ENCODE results near the gene GMIP. TPM values are rescaled to one million over a fixed set of nuclear protein-coding genes. Genes with fewer than 3 reads are reported as not detected.
A peak's percentile ranks its signal among the peaks of the same experiment; 100 is the strongest.

GMIP gene
- total RNA-seq, 1 donor from 2014 or later: 3.7 TPM

DNA sequence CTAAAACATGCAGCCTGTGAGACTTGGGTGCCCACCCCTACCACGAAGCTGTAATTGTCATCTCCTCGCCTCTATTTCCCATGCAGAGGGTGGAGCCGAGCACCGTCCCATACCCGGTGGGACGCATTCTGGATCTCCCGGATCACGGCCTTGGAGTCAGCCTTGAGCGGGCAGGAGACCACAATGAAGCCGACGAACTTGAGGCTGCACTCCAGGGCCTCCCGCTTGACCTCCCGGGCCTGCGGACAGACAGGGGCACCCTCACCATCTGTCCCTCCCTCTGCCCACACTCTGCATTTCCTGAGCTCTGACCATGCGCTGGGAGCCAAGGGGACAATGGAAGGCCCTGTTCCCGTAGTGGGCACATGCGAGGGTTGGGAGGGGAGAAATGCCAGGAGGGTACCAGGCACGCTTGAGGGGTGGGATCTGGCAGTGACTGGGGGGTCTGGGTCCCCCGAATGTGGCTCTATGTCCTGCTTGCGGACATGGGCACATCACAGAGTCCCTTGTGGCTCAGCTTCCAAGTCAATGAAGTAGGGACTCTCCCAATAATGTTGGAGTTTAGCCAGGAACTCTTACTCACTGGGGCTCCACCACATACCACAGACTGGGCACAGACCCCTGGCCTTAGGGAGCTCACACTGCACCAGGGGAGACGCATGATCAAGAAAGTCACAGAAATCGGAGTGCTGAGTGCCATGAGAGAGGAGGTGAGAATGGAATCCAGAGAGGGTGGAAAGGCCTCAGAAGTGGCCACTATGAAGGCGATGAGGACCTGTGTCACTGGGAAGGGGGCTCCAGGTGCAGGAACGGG lies 9.2 kb upstream of the GMIP start:
- H3K9ac ChIP-seq (ENCODE audit: low read depth in 1 of 3, low read length in 3 of 3): no peak overlapping the region
- H3K36me3 ChIP-seq (ENCODE audit: control insufficient read depth in 3 of 3, insufficient read depth in 3 of 3, low read length in 3 of 3): peaks cover 81 to 85% (median 82%) of the 10 kb centered on the region in 3 donors
- no peak overlapping the region for H3K27ac ChIP-seq (ENCODE audit: low read depth, low read length)
- no peaks in the 10 kb centered on the region for H3K27me3 ChIP-seq (ENCODE audit: control insufficient read depth in 3 of 3, insufficient read depth in 3 of 3, low read length in 3 of 3)
- no peak overlapping the region for H3K4me3 ChIP-seq (ENCODE audit: low read length in 3 of 3)
- no peaks in the 10 kb centered on the region for H3K9me3 ChIP-seq (ENCODE audit: control insufficient read depth in 3 of 3, low read length in 3 of 3)
- peaks cover 0 to 4% (median 0%) of the 10 kb centered on the region in 3 donors for H3K4me1 ChIP-seq (ENCODE audit: control insufficient read depth in 3 of 3, insufficient read depth in 3 of 3, low read length in 3 of 3)

DNA sequence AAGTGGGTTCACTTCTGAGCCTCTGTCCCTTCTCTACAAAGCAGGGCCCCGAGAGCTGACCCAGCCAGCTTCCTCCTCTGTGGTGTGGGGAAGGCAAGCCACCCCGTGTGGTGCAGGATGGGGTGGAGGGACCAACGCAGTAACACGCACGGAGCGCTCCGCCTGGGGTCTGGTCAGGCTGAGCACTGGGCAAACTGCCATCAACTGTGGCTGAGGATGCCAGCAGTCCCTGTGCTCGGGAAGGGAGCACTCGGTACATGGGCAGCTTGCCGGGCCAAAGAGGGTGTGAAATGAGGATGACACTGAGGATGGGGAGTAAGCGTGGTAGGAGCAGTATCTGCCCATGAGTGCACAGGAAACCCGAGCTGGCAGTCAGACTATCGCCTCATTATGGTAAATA lies 7.6 kb upstream of the GMIP start:
- peaks cover 77 to 85% (median 81%) of the 10 kb centered on the region in 3 donors for H3K36me3 ChIP-seq (ENCODE audit: control insufficient read depth in 3 of 3, insufficient read depth in 3 of 3, low read length in 3 of 3)
- no peaks in the 10 kb centered on the region for H3K9me3 ChIP-seq (ENCODE audit: control insufficient read depth in 3 of 3, low read length in 3 of 3)
- H3K4me1 ChIP-seq (ENCODE audit: control insufficient read depth in 3 of 3, insufficient read depth in 3 of 3, low read length in 3 of 3): peaks cover 0 to 4% (median 0%) of the 10 kb centered on the region in 3 donors
- no peak overlapping the region for H3K4me3 ChIP-seq (ENCODE audit: low read length in 3 of 3)
- H3K27ac ChIP-seq (ENCODE audit: low read depth, low read length): no peak overlapping the region
- H3K27me3 ChIP-seq (ENCODE audit: control insufficient read depth in 3 of 3, insufficient read depth in 3 of 3, low read length in 3 of 3): no peaks in the 10 kb centered on the region
- H3K9ac ChIP-seq (ENCODE audit: low read depth in 1 of 3, low read length in 3 of 3): no peak overlapping the region

DNA sequence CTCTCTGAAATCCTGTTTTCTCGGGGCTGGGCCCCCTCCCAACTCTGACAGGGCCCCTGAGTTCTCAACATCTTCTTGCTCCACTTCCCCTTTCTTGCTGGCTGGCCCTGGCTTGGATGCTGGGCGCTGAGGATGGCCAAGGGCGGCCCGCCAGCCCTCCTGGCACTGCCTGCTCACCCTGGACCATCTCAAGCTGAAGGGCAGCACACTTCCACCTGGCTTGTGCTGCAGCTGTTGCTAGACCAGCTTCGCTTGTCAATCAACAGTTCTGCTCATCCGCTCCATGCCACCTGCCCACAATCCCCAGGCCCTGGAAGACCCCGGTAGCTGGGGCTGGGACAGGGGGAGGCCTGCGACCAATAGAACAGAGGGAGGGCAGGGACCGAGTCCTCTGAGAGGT lies 6.9 kb upstream of the GMIP start:
- Histone ChIP-seq H3K4me3 (ENCODE audit: low read length in 3 of 3) (no peak overlapping the region), H3K9me3 (ENCODE audit: control insufficient read depth in 3 of 3, low read length in 3 of 3) (no peaks in the 10 kb centered on the region), H3K9ac (ENCODE audit: low read depth in 1 of 3, low read length in 3 of 3) (no peak overlapping the region), H3K4me1 (ENCODE audit: control insufficient read depth in 3 of 3, insufficient read depth in 3 of 3, low read length in 3 of 3) (peaks cover 0 to 4% (median 0%) of the 10 kb centered on the region in 3 donors), H3K27me3 (ENCODE audit: control insufficient read depth in 3 of 3, insufficient read depth in 3 of 3, low read length in 3 of 3) (no peaks in the 10 kb centered on the region), H3K36me3 (ENCODE audit: control insufficient read depth in 3 of 3, insufficient read depth in 3 of 3, low read length in 3 of 3) (peaks cover 77 to 85% (median 79%) of the 10 kb centered on the region in 3 donors), H3K27ac (ENCODE audit: low read depth, low read length) (no peak overlapping the region)

DNA sequence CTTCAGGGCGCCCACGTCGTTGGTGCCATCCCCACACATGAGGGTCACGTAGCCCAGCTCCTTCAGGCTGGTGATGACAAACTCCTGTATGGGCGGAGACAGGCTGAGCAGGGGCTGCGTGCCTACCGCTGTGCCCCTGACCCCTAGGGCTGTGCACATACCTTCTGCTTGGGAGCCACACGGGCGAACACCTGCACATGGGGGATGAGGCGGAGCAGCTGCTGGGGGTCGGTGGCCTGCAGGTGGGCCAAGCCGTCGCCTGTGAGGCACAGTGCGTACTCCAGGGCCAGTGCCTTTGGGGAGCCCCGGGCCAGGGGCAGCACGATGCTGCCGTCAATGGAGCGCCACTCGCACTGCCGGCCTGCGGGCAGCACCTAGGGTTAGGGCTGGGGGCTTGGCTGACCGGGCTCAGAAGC lies 6.1 kb upstream of the GMIP start:
- H3K27ac ChIP-seq (ENCODE audit: low read depth, low read length): no peak overlapping the region
- peaks cover 0 to 4% (median 0%) of the 10 kb centered on the region in 3 donors for H3K4me1 ChIP-seq (ENCODE audit: control insufficient read depth in 3 of 3, insufficient read depth in 3 of 3, low read length in 3 of 3)
- no peaks in the 10 kb centered on the region for H3K27me3 ChIP-seq (ENCODE audit: control insufficient read depth in 3 of 3, insufficient read depth in 3 of 3, low read length in 3 of 3)
- H3K9ac ChIP-seq (ENCODE audit: low read depth in 1 of 3, low read length in 3 of 3): no peak overlapping the region
- H3K4me3 ChIP-seq (ENCODE audit: low read length in 3 of 3): no peak overlapping the region
- H3K9me3 ChIP-seq (ENCODE audit: control insufficient read depth in 3 of 3, low read length in 3 of 3): no peaks in the 10 kb centered on the region
- H3K36me3 ChIP-seq (ENCODE audit: control insufficient read depth in 3 of 3, insufficient read depth in 3 of 3, low read length in 3 of 3): peaks cover 75 to 82% (median 76%) of the 10 kb centered on the region in 3 donors

DNA sequence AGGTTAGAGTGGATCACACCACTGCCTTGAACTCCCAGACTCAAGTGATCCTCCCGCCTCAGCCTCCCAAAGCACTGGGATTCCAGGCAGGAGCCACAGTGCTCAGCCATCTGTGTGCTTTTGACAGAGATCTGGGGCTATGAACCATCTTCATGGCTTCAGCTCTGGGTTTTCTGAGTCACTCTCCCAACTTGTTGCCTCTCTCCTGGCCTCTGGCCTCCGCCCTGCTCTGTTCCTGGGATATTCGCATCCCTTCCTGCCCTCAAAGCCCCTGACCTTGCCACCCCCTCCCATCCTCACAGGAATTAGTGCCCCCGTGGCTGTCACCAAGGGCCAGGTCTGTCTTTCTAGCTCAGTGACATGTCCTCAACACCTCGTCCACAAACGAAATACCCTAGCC lies 5.7 kb upstream of the GMIP start:
- no peaks in the 10 kb centered on the region for H3K27me3 ChIP-seq (ENCODE audit: control insufficient read depth in 3 of 3, insufficient read depth in 3 of 3, low read length in 3 of 3)
- H3K9ac ChIP-seq (ENCODE audit: low read depth in 1 of 3, low read length in 3 of 3): no peak overlapping the region
- no peak overlapping the region for H3K4me3 ChIP-seq (ENCODE audit: low read length in 3 of 3)
- H3K9me3 ChIP-seq (ENCODE audit: control insufficient read depth in 3 of 3, low read length in 3 of 3): no peaks in the 10 kb centered on the region
- H3K27ac ChIP-seq (ENCODE audit: low read depth, low read length): no peak overlapping the region
- H3K4me1 ChIP-seq (ENCODE audit: control insufficient read depth in 3 of 3, insufficient read depth in 3 of 3, low read length in 3 of 3): peaks cover 0 to 4% (median 0%) of the 10 kb centered on the region in 3 donors
- peaks cover 72 to 78% (median 73%) of the 10 kb centered on the region in 3 donors for H3K36me3 ChIP-seq (ENCODE audit: control insufficient read depth in 3 of 3, insufficient read depth in 3 of 3, low read length in 3 of 3)

DNA sequence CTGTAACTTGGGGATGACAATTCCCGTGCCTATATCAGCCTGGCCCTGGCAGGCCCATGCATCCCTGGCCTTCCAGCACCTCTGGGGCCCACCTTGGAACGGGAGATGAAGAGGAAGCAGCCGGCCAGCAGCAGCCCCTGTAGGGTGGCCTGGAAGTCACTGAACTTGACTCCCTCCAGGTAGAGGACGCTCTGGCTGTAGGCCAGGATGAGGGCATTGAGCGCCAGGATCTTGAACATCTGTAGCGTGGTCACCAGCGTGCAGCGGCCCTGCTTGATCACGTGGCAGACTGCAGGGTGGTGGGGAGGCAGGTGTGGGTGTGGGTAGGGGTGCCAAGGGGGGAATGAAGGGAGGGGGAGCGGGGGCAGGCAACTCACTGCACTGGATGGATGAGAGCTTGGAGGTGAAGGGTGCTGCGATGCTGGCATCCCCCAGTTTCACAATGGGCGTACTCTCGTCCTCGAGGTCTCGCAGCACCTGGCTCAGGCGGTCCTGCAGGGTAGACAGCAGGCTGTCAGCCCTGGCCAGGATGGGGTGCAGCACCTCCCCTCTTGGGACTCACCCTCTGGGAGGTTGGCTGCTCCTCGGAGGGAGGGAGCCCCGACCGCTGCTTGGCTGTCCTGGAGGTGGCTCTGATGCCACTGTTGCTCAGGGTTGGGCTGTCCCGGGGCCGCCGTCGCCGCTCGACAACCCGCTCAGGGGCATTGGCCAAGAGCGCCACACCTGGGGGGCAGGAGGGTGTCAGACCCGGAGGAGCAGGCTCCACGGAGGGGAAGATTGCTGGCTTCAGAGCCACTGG lies 3.8 kb upstream of the GMIP start:
- H3K36me3 ChIP-seq (ENCODE audit: control insufficient read depth in 3 of 3, insufficient read depth in 3 of 3, low read length in 3 of 3): peaks cover 55 to 61% (median 57%) of the 10 kb centered on the region in 3 donors
- peaks cover 7 to 11% (median 11%) of the 10 kb centered on the region in 3 donors for H3K4me1 ChIP-seq (ENCODE audit: control insufficient read depth in 3 of 3, insufficient read depth in 3 of 3, low read length in 3 of 3)
- peaks cover 0 to 4% (median 0%) of the 10 kb centered on the region in 3 donors for H3K27me3 ChIP-seq (ENCODE audit: control insufficient read depth in 3 of 3, insufficient read depth in 3 of 3, low read length in 3 of 3)
- no peak overlapping the region for H3K27ac ChIP-seq (ENCODE audit: low read depth, low read length)
- H3K9ac ChIP-seq (ENCODE audit: low read depth in 1 of 3, low read length in 3 of 3): no peak overlapping the region
- H3K9me3 ChIP-seq (ENCODE audit: control insufficient read depth in 3 of 3, low read length in 3 of 3): no peaks in the 10 kb centered on the region
- H3K4me3 ChIP-seq (ENCODE audit: low read length in 3 of 3): no peak overlapping the region

DNA sequence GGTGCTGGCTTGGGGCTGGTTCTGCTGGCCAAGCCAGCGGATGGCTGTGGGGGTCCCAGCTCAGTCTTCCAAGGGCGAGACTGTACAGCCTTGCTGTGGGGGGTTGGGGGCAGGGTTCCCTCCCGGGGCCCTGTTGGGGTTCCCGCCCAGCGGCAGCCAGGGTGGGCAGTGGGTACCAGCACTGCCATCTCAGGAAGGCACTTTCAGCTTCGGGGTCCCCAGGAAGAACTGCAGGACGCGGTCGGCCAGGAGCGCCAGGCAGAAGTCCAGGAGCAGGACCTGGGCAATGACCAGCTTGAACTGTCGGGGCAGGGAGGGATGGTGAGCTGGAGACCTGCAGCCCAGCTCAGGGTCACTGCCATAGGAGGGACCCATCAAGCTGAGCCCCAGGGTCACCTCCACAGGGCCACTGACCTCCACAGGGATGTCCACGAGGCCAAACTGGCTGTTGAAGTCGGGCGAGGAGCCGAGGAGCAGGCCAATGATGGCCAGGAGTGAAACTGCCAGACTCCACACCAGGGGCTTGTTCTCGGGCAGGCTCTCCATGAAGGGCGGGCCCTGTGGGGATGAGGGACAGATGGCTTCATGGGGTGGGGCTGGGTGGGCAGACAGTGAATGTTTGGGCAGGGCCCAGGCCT lies 1.9 kb upstream of the GMIP start:
- peaks cover 37 to 43% (median 39%) of the 10 kb centered on the region in 3 donors for H3K36me3 ChIP-seq (ENCODE audit: control insufficient read depth in 3 of 3, insufficient read depth in 3 of 3, low read length in 3 of 3)
- H3K27me3 ChIP-seq (ENCODE audit: control insufficient read depth in 3 of 3, insufficient read depth in 3 of 3, low read length in 3 of 3): peaks cover 0 to 4% (median 0%) of the 10 kb centered on the region in 3 donors
- H3K9ac ChIP-seq (ENCODE audit: low read depth in 1 of 3, low read length in 3 of 3): no peak overlapping the region
- no peak overlapping the region for H3K4me3 ChIP-seq (ENCODE audit: low read length in 3 of 3)
- H3K27ac ChIP-seq (ENCODE audit: low read depth, low read length): no peak overlapping the region
- peaks cover 7 to 11% (median 7%) of the 10 kb centered on the region in 3 donors for H3K4me1 ChIP-seq (ENCODE audit: control insufficient read depth in 3 of 3, insufficient read depth in 3 of 3, low read length in 3 of 3)
- H3K9me3 ChIP-seq (ENCODE audit: control insufficient read depth in 3 of 3, low read length in 3 of 3): no peaks in the 10 kb centered on the region

DNA sequence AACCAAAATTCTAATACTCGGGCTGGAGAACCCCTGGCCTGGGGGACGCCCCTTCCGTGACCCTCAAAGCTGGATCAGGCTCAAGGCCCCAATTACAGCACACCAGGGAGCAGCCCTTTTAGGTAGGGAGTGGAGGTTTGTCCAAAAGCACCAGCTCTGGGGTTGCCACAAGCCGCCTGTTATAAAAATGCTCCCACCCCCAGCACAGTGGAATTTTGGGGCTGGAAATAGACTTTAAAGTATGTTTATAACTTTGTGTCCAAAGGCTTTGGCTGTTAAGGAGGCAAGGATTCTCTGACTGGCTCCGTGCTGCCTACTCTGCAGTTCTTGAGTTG lies 564 bp upstream of the GMIP start:
- Histone ChIP-seq H3K27me3 (ENCODE audit: control insufficient read depth in 3 of 3, insufficient read depth in 3 of 3, low read length in 3 of 3) (peaks cover 0 to 4% (median 0%) of the 10 kb centered on the region in 3 donors), H3K4me3 (ENCODE audit: low read length in 3 of 3) (no peak overlapping the region), H3K36me3 (ENCODE audit: control insufficient read depth in 3 of 3, insufficient read depth in 3 of 3, low read length in 3 of 3) (peaks cover 28 to 29% (median 28%) of the 10 kb centered on the region in 3 donors), H3K9me3 (ENCODE audit: control insufficient read depth in 3 of 3, low read length in 3 of 3) (no peaks in the 10 kb centered on the region), H3K27ac (ENCODE audit: low read depth, low read length) (no peak overlapping the region), H3K9ac (ENCODE audit: low read depth in 1 of 3, low read length in 3 of 3) (peak overlapping the region in 1 of 3 donors; percentile 73), H3K4me1 (ENCODE audit: control insufficient read depth in 3 of 3, insufficient read depth in 3 of 3, low read length in 3 of 3) (peaks cover 7 to 11% (median 7%) of the 10 kb centered on the region in 3 donors)

DNA sequence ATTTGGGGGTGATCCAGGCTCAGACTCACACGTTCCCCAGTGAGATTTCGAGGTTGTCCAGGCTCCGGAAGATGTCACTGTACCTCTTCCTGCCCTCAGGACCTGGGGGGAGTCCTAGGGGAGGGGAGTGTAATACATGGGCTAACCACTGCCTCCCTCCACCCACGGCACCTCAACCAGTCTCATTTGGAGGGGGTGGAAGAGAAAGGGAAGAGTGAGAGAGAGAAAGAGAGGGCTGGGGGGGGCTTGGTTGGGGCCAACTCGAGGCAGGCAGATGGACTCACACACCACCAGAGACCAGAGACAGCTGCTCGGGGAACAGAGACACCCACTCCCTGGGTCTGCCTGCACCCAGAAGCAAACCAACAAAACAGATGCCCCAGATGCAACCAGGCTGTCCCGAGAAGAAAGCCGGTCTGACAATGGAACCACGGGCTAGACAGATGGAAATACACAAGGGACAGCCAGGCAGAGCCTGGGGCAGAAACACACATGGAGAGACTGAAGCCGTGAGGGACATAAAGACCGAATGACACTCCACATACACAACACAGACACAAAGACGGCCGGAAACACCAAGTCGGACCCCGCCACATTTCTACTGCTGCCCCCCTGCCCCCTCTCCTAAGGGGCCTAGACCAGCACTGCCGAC lies 825 bp downstream of the GMIP start:
- H3K9me3 ChIP-seq (ENCODE audit: control insufficient read depth in 3 of 3, low read length in 3 of 3): no peaks in the 10 kb centered on the region
- H3K4me1 ChIP-seq (ENCODE audit: control insufficient read depth in 3 of 3, insufficient read depth in 3 of 3, low read length in 3 of 3): peaks cover 7 to 11% (median 7%) of the 10 kb centered on the region in 3 donors
- peak overlapping the region; percentile 70 to 71 (median 70) for H3K4me3 ChIP-seq (ENCODE audit: low read length in 3 of 3)
- peaks cover 0 to 4% (median 0%) of the 10 kb centered on the region in 3 donors for H3K27me3 ChIP-seq (ENCODE audit: control insufficient read depth in 3 of 3, insufficient read depth in 3 of 3, low read length in 3 of 3)
- H3K9ac ChIP-seq (ENCODE audit: low read depth in 1 of 3, low read length in 3 of 3): peak overlapping the region; percentile 70 to 73 (median 70)
- no peak overlapping the region for H3K27ac ChIP-seq (ENCODE audit: low read depth, low read length)
- peaks cover 26 to 27% (median 26%) of the 10 kb centered on the region in 3 donors for H3K36me3 ChIP-seq (ENCODE audit: control insufficient read depth in 3 of 3, insufficient read depth in 3 of 3, low read length in 3 of 3)
